T-helper 2 cell treated with Interferon-gamma antibody and Interleukin-4, amounts not matched to agents 100 ng/mL and 5 ng/mL, for 36 hours (primary cell): ENCODE measurements around the gene NDUFB6. TPM values are rescaled to one million over a fixed set of nuclear protein-coding genes. Genes with fewer than 3 reads are reported as not detected.
"Not testable (repeated sequence)": the region's sequence is repeated elsewhere in the genome, so short reads cannot be mapped to it uniquely, and the experiment has no call there.

ENCODE experiments used
- intact Hi-C: fragments of 100-400 bp; cut with micrococcal nuclease; formaldehyde crosslinking; loops from one replicate; pipeline ENCODE4 v1.15.1; 2023
- total RNA-seq: library from RNA; stranded (reverse); gene quantifications from 2 replicates; pipeline ENCODE4 v1.2.3, GENCODE V29; 2022

The NDUFB6 gene
- total RNA-seq, 1 donor from 2014 or later, result 44.3 TPM

DNA sequence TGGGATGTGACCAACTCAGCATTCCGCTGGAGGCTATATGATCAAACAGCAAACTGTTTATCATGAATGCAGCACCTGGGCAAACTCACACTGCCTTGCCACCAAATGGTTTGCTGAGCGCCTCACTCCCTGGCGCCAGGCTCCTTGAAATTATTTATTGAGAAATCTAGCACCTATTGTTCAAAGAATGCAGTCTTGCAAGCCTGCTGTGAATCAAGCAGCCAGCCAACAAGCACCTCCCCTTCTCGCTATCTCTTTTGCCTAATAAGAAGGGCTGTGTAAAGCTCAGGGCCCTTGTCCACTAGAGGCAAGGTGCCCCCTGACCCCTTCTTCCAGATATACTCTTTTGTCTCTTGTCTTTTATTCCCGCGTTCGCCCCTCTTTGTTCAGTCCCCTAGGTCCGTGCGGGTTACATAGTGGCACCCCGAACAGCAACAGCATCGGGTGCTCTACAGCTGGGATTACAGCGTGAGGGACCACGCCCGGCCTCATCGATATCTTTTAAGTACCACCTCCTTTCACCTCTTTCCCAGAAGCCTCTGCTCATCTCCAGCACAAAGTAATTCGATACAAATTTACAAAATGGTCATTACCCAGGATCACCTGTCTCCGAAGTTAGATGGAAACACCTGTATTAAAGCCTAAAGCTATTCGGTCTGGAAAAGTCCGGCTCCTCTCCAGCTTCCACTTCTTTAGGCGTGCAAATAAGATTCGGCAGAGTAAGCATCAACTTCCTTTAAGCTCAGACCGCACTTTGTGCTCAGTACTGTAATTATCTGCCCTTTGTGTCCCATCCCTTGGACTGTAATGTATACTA is 47.9 kb downstream of the NDUFB6 start:
- intact Hi-C loops, result no loop called here

DNA sequence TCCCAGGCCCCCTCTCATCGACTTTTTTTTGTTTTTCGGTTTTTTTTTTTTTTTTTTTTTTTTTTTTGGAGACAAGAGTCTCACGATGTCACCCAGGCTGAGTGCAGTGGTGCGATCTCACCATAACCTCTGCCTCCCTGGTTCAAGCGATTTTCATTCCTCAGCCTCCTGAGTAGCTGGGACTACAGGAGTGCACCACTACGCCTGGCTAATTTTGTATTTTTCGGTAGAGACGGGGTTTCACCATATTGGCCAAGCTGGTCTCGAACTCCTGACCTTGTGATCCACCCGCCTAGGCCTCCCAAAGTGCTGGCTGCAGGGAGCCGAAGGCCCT is 48.4 kb downstream of the NDUFB6 start:
- intact Hi-C loops, result not testable (repeated sequence)

DNA sequence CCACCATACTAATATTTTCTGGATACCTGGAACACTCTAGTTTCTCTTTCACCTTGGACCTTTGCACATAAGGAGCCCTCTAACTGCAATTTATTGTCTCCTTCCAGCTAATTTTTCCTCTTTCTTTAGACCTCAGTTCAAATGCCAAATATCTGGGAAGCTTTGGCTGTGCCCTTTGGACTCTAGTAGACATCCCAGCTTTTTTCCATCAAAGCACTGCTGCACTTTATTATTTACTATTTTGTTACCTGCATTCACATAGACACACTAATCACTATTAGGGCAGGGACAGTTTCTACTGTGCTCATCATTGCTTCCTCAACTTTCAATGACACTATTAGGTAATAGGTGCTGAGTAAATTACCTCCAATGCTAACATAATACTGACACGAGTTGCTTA is 49.0 kb downstream of the NDUFB6 start:
- intact Hi-C loops, result no loop called here

DNA sequence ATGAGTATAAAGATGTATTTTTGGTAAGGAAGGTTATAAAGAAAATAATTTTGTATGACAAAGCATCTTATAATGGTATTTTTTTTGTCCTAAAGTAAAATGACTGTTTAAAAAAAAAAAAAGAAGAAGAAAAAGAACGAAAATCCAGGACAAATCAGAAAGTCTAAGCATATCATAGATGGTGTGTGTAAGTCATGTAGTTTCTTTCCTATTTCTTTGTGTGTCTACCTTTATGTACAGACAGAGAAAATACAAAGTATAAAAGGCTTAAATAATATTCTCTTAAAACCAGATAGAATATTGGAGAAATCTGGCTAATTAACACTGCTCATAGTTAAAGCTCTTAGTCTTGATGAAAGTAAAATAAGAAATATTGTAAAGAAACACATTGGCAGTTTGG is 54.7 kb downstream of the NDUFB6 start:
- intact Hi-C loops, result no loop called here

DNA sequence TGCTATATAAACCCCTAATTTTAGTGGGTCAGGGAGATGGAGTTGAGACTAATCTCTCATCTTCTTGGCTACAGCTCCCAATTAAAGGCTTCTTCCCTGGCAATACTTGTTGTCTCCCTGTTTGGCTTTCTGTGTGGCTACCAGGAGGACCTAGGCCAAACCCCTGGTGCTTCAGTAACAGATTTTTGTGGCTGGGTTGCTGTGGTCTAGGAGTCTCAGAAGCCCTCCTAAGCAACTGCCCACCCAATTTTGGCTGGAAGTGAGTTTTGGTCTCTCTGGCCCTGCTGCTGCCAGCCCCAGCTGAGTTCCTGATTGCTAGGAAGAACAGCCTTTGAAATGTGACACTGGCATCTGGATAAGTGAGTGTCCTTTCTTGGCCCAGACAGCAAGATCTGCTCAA is 56.7 kb downstream of the NDUFB6 start:
- intact Hi-C loops, result no loop called here

DNA sequence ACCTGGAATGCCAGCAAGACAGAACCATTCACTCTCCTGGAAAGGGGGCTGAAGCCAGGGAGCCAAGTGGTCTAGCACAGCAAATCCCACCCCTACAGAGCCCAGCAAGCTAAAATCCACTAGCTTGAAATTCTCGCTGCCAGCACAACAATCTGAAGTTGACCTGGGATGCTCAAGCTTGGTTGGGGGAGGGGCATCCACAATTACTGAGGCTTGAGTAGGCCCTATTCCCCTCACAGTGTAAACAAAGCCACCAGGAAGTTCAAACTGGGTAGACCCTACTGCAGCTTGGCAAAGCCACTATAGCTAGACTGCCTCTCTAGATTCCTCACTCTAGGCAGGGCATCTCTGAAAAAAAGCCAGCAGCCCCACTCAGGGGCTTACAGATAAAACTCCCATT is 64.2 kb downstream of the NDUFB6 start:
- intact Hi-C loops, result no loop called here

DNA sequence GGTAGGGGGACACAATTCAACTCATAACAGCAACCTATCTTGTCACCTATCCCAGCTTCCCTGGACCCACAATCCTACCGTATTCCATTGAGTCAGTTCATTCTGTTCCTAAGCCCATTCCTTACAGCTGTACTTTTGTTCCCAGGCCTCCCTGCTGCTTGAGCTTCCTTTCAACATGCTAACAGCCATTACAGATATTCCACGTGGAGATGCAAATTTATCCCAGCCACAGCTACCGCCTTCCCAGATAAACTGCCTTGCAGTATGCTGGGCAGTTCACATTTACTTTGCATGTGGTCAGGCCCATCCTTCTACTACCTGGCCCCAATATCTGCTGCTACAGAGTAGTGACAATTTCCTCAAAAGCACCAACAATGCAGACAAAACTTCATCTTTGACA is 70.0 kb downstream of the NDUFB6 start:
- intact Hi-C loops, result no loop called here

Other genes with a start within 250 kb of the NDUFB6 start
- gene ACO1, start 188.5 kb downstream of the NDUFB6 start, total RNA-seq, result 8.8 and 9.8 TPM in 2 replicates
- 14.4 and 15.2 TPM in 2 replicates for gene RIGI, start 47.0 kb downstream of the NDUFB6 start, total RNA-seq
- gene SMIM27, start 20.8 kb downstream of the NDUFB6 start, total RNA-seq, result 7.8 and 11.9 TPM in 2 replicates
- 12.0 and 12.4 TPM in 2 replicates for gene TOPORS, start 20.6 kb downstream of the NDUFB6 start, total RNA-seq
- gene TAF1L, start 62.5 kb upstream of the NDUFB6 start, total RNA-seq, result 0.05 and 0.07 TPM in 2 replicates
- gene TMEM215, start 210.4 kb upstream of the NDUFB6 start, total RNA-seq, result not detected in 2 replicates